WTC11 (cell line): ENCODE measurements around the gene CXXC4.

Experiments used
- CREM ChIP-seq: sonication (generic); formaldehyde crosslinking; IDR thresholded peaks from 2 replicates; pipeline ENCODE4 v1.8.1; 2022; ENCODE audit warnings: mild to moderate bottlenecking, missing genetic modification reagents, moderate library complexity
- KAT7 ChIP-seq: sonication (generic); formaldehyde crosslinking; IDR thresholded peaks from 2 replicates; pipeline ENCODE4 v1.8.1; 2023; ENCODE audit warnings: missing genetic modification reagents, mild to moderate bottlenecking, borderline replicate concordance
- TF ChIP-seq, protein P1 (sequence below): fragments of 200-600 bp; IDR thresholded peaks from 2 replicates; pipeline ENCODE4 v1.8.0; 2022; ENCODE audit warnings: antibody characterized with exemption

GRCh38 chr4:104524591-104524990 is 29.9 kb upstream of the CXXC4 start:
- TF ChIP-seq, protein P1, sequence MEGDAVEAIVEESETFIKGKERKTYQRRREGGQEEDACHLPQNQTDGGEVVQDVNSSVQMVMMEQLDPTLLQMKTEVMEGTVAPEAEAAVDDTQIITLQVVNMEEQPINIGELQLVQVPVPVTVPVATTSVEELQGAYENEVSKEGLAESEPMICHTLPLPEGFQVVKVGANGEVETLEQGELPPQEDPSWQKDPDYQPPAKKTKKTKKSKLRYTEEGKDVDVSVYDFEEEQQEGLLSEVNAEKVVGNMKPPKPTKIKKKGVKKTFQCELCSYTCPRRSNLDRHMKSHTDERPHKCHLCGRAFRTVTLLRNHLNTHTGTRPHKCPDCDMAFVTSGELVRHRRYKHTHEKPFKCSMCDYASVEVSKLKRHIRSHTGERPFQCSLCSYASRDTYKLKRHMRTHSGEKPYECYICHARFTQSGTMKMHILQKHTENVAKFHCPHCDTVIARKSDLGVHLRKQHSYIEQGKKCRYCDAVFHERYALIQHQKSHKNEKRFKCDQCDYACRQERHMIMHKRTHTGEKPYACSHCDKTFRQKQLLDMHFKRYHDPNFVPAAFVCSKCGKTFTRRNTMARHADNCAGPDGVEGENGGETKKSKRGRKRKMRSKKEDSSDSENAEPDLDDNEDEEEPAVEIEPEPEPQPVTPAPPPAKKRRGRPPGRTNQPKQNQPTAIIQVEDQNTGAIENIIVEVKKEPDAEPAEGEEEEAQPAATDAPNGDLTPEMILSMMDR, result no peak
- TF ChIP-seq CREM (no peak), KAT7 (CRISPR knock-in tag) (no peak)
